CD4-positive, alpha-beta memory T cell (primary cell): ENCODE results near the gene AKR1A1. TPM values are rescaled to one million over a fixed set of nuclear protein-coding genes. Genes with fewer than 3 reads are reported as not detected.

Experiments used
- CTCF ChIA-PET: fragments of 350-600 bp; sonication (Branson Sonifier 250); formaldehyde crosslinking; loops from one replicate; lab custom pipeline; 2021; ENCODE audit warnings: inconsistent platforms; ENCODE audit not compliant: partially characterized antibody; lab: Charles Lee
- POLR2A ChIA-PET: fragments of 350-600 bp; sonication (Branson Sonifier 250); formaldehyde crosslinking; loops from one replicate; lab custom pipeline; 2021; ENCODE audit not compliant: partially characterized antibody; lab: Charles Lee
- DNase-seq, 5 donors: peaks; one replicate each; pipeline versions ENCODE4 v3.0.0 to v3.0.0-alpha.2; 2020 to 2022; ENCODE audit warnings: mixed read lengths in 1 of 5
- H3K27ac ChIP-seq: one replicate; pipeline ENCODE4 v1.7.0; 2013; ENCODE audit warnings: low read depth, low read length
- H3K27me3 ChIP-seq: 2 replicates; pipeline ENCODE4 v1.7.0; 2013; ENCODE audit warnings: mild to moderate bottlenecking, low read length, moderate library complexity; ENCODE audit not compliant: insufficient read depth
- H3K36me3 ChIP-seq: 2 replicates; pipeline ENCODE4 v1.7.0; 2013; ENCODE audit warnings: mild to moderate bottlenecking, low read length, moderate library complexity; ENCODE audit not compliant: insufficient read depth
- H3K4me1 ChIP-seq: 2 replicates; pipeline ENCODE4 v1.7.0; 2013; ENCODE audit warnings: mild to moderate bottlenecking, low read length, moderate library complexity; ENCODE audit not compliant: insufficient read depth
- H3K4me3 ChIP-seq, 2 donors: one replicate each; pipeline ENCODE4 v1.7.0; 2013; ENCODE audit warnings: low read length in 2 of 2, mild to moderate bottlenecking in 1 of 2
- H3K9me3 ChIP-seq, 2 donors: one replicate each; pipeline ENCODE4 v1.7.0; 2013; ENCODE audit warnings: low read length in 2 of 2, control low read depth in 1 of 2; ENCODE audit not compliant: control insufficient read depth in 1 of 2
- H3K27ac Mint-ChIP-seq, 7 donors: one replicate each; pipeline ENCODE4 v1.8.0; 2020 to 2021; ENCODE audit warnings: mixed read lengths in 7 of 7, mild to moderate bottlenecking in 6 of 7, inconsistent platforms in 3 of 7, moderate library complexity in 3 of 7
- H3K27me3 Mint-ChIP-seq, 2 donors: one replicate each; pipeline ENCODE4 v1.8.0; 2020 to 2021; ENCODE audit warnings: mixed read lengths in 2 of 2
- H3K36me3 Mint-ChIP-seq, 2 donors: one replicate each; pipeline ENCODE4 v1.8.0; 2020 to 2021; ENCODE audit warnings: mixed read lengths in 2 of 2, inconsistent platforms in 1 of 2, mild to moderate bottlenecking in 1 of 2
- H3K4me1 Mint-ChIP-seq, 4 donors: one replicate each; pipeline ENCODE4 v1.8.0; 2020 to 2021; ENCODE audit warnings: mixed read lengths in 4 of 4, mild to moderate bottlenecking in 1 of 4
- H3K4me3 Mint-ChIP-seq, 8 donors: one replicate each; pipeline ENCODE4 v1.8.0; 2020 to 2021; ENCODE audit warnings: mixed read lengths in 8 of 8, mild to moderate bottlenecking in 7 of 8, moderate library complexity in 6 of 8, inconsistent platforms in 3 of 8
- H3K9me3 Mint-ChIP-seq, 8 donors: one replicate each; pipeline ENCODE4 v1.8.0; 2020 to 2021; ENCODE audit warnings: mixed read lengths in 8 of 8, mild to moderate bottlenecking in 5 of 8, inconsistent platforms in 3 of 8, moderate library complexity in 1 of 8
- intact Hi-C: fragments of 100-400 bp; cut with micrococcal nuclease; formaldehyde crosslinking; loops from one replicate; pipeline ENCODE4 v1.15.1; 2023
- polyA plus RNA-seq, 2 donors: library from polyadenylated mRNA; unstranded; fragments of 300-500 nt; fragmentation: Illumina TruSeq; gene quantifications; one replicate each; pipeline ENCODE4 v1.2.3, GENCODE V29; 2021
- total RNA-seq, 2 experiments: library from RNA; stranded (reverse); gene quantifications; one replicate each; pipeline ENCODE4 v1.2.3, GENCODE V29; 2021

Gene AKR1A1
- total and polyA plus RNA-seq, 4 experiments from 2014 or later: 84.3 to 124 (median 92.2) TPM

- CTCF ChIA-PET: interaction anchor here (0.7 to 8.7 kb wide), 18 partner anchors 8 to 841 kb away, joined by 3 to 184 read pairs (median 5); partner anchors contain the start of genes CCDC163, MMACHC, MUTYH and NASP
These were observed 20.0 kb downstream of the AKR1A1 start for GRCh38 chr1:45570631-45571030.

GRCh38 chr1:45573231-45573804 is 22.7 kb downstream of the AKR1A1 start:
- DNase-seq: no peak
- Histone ChIP-seq H3K4me3 (no peak overlapping the region), H3K4me1 (no peaks in the 10 kb centered on the region), H3K27ac (no peak overlapping the region), H3K27me3 (no peaks in the 10 kb centered on the region), H3K36me3 (peaks cover 16% of the 10 kb centered on the region), H3K9me3 (no peaks in the 10 kb centered on the region)
- Mint-ChIP-seq H3K27me3 (no peaks in the 10 kb centered on the region), H3K9me3 (no peaks in the 10 kb centered on the region), H3K36me3 (peaks cover 0 to 17% of the 10 kb centered on the region in 2 donors), H3K4me1 (peaks cover 0 to 3% (median 0%) of the 10 kb centered on the region in 4 donors), H3K4me3 (no peak overlapping the region), H3K27ac (peak overlapping the region in 1 of 7 donors; percentile 46)
- ChIA-PET POLR2A (no interaction called here), CTCF (interaction anchor here (1.2 to 8.7 kb wide), 4 partner anchors 14 to 214 kb away, joined by 3 to 184 read pairs (median 40); partner anchors contain the start of gene PRDX1)
- intact Hi-C loops: no loop called here

More at GRCh38 chr1:45570631-45571030, 20.0 kb downstream of the AKR1A1 start:
- DNase-seq: no peak
- no peaks in the 10 kb centered on the region for H3K9me3 ChIP-seq
- Mint-ChIP-seq H3K27me3 (no peaks in the 10 kb centered on the region), H3K27ac (no peak overlapping the region), H3K4me3 (no peak overlapping the region), H3K9me3 (no peaks in the 10 kb centered on the region), H3K36me3 (peaks cover 11 to 36% of the 10 kb centered on the region in 2 donors), H3K4me1 (peaks cover 0 to 3% (median 0%) of the 10 kb centered on the region in 4 donors)
- intact Hi-C loops: loop anchor here (1.0 to 2.0 kb wide), 5 partner anchors 20 to 556 kb away; partner anchors contain the start of genes AKR1A1 and PRDX1
- no peak overlapping the region for H3K4me3 ChIP-seq
- H3K36me3 ChIP-seq: peaks cover 22% of the 10 kb centered on the region
- no peaks in the 10 kb centered on the region for H3K27me3 ChIP-seq
- POLR2A ChIA-PET: interaction anchor here (1.0 to 3.3 kb wide), 4 partner anchors 20 to 230 kb away, joined by 3 to 16 read pairs (median 7); partner anchors contain the start of genes AKR1A1, MUTYH, PRDX1 and TOE1
- H3K27ac ChIP-seq: no peak overlapping the region
- no peaks in the 10 kb centered on the region for H3K4me1 ChIP-seq

GRCh38 chr1:45574105-45574626 is 23.5 kb downstream of the AKR1A1 start:
- H3K27ac Mint-ChIP-seq: no peak overlapping the region
- H3K27me3 ChIP-seq: no peaks in the 10 kb centered on the region
- ChIA-PET POLR2A (no interaction called here), CTCF (interaction anchor here (1.2 kb wide), 1 partner anchor 15 kb away, joined by 3 read pairs; no protein-coding TSS in a partner anchor)
- H3K36me3 ChIP-seq: peaks cover 7% of the 10 kb centered on the region
- H3K36me3 Mint-ChIP-seq: peaks cover 0 to 9% of the 10 kb centered on the region in 2 donors
- no peak overlapping the region for H3K27ac ChIP-seq
- intact Hi-C loops: no loop called here
- H3K9me3 ChIP-seq: no peaks in the 10 kb centered on the region
- DNase-seq: no peak
- H3K4me3 Mint-ChIP-seq: no peak overlapping the region
- no peaks in the 10 kb centered on the region for H3K27me3 Mint-ChIP-seq
- no peaks in the 10 kb centered on the region for H3K9me3 Mint-ChIP-seq
- H3K4me3 ChIP-seq: no peak overlapping the region
- H3K4me1 Mint-ChIP-seq: peaks cover 0 to 3% (median 0%) of the 10 kb centered on the region in 4 donors
- H3K4me1 ChIP-seq: no peaks in the 10 kb centered on the region

- no peaks in the 10 kb centered on the region for H3K27me3 Mint-ChIP-seq
- ChIA-PET POLR2A (interaction anchor here (0.6 to 4.6 kb wide), 18 partner anchors 9 to 861 kb away, joined by 3 to 72 read pairs (median 5); partner anchors contain the start of genes AKR1A1, CCDC163, EIF2B3 and GPBP1L1), CTCF (interaction anchor here (0.6 to 2.0 kb wide), 11 partner anchors 13 to 792 kb away, joined by 3 to 9 read pairs (median 4); partner anchors contain the start of genes GPBP1L1, MUTYH and TOE1)
- Histone ChIP-seq H3K4me1 (peaks cover 26% of the 10 kb centered on the region), H3K4me3 (peak overlapping the region; percentile 99), H3K27me3 (no peaks in the 10 kb centered on the region), H3K36me3 (no peaks in the 10 kb centered on the region), H3K27ac (peak overlapping the region; percentile 88), H3K9me3 (no peaks in the 10 kb centered on the region)
- peak; percentile 95 to 97 (median 96) for DNase-seq
- peaks cover 0 to 22% of the 10 kb centered on the region in 2 donors for H3K36me3 Mint-ChIP-seq
- peaks cover 0 to 8% (median 0%) of the 10 kb centered on the region in 8 donors for H3K9me3 Mint-ChIP-seq
- H3K4me1 Mint-ChIP-seq: peaks cover 20 to 42% (median 28%) of the 10 kb centered on the region in 4 donors
- intact Hi-C loops: loop anchor here (1.0 to 10.0 kb wide), 8 partner anchors 33 to 846 kb away; partner anchors contain the start of genes AKR1A1, BTBD19, DYNLT4 and IPP
- peak overlapping the region; percentile 93 to 100 (median 100) for H3K4me3 Mint-ChIP-seq
- H3K27ac Mint-ChIP-seq: peak overlapping the region; percentile 94 to 100 (median 99)
These were observed 32.6 kb downstream of the AKR1A1 start for GRCh38 chr1:45583264-45583665.

GRCh38 chr1:45583666-45584350 is 33.2 kb downstream of the AKR1A1 start, which contains the start of gene NASP:
Gene NASP, plus strand, starts transcription at chr1:45584041. Its CDS starts 106 bp downstream, at chr1:45584147.
- Mint-ChIP-seq H3K4me1 (peaks cover 20 to 42% (median 31%) of the 10 kb centered on the region in 4 donors), H3K9me3 (peaks cover 0 to 10% (median 0%) of the 10 kb centered on the region in 8 donors)
- peaks cover 26% of the 10 kb centered on the region for H3K4me1 ChIP-seq

GRCh38 chr1:45584351-45585109 is 33.9 kb downstream of the AKR1A1 start:
- Mint-ChIP-seq H3K27ac (peak overlapping the region; percentile 94 to 100 (median 99)), H3K4me3 (peak overlapping the region; percentile 93 to 100 (median 100)), H3K9me3 (peaks cover 0 to 10% (median 0%) of the 10 kb centered on the region in 8 donors), H3K36me3 (peaks cover 0 to 24% of the 10 kb centered on the region in 2 donors), H3K27me3 (no peaks in the 10 kb centered on the region), H3K4me1 (peaks cover 25 to 44% (median 35%) of the 10 kb centered on the region in 4 donors)
- CTCF ChIA-PET: interaction anchor here (1.1 to 1.2 kb wide), 2 partner anchors 40 to 101 kb away, joined by 3 to 4 read pairs; partner anchors contain the start of gene GPBP1L1
- Histone ChIP-seq H3K4me1 (peaks cover 26% of the 10 kb centered on the region), H3K27me3 (no peaks in the 10 kb centered on the region), H3K36me3 (no peaks in the 10 kb centered on the region), H3K27ac (peak overlapping the region; percentile 88), H3K4me3 (peak overlapping the region; percentile 99), H3K9me3 (no peaks in the 10 kb centered on the region)
- DNase-seq: peak; percentile 87 to 94 (median 89)
- intact Hi-C loops: loop anchor here (1.0 to 10.0 kb wide), 6 partner anchors 84 to 847 kb away; partner anchors contain the start of genes BTBD19, CCDC163, DYNLT4 and KIF2C
- POLR2A ChIA-PET: interaction anchor here (0.8 to 4.6 kb wide), 22 partner anchors 8 to 854 kb away, joined by 3 to 72 read pairs (median 4); partner anchors contain the start of genes AKR1A1, CCDC163, DYNLT4 and GPBP1L1

More at GRCh38 chr1:45583666-45584350, 33.2 kb downstream of the AKR1A1 start, which contains the start of gene NASP:
- H3K9me3 ChIP-seq: no peaks in the 10 kb centered on the region
- CTCF ChIA-PET: interaction anchor here (0.7 to 2.0 kb wide), 9 partner anchors 13 to 570 kb away, joined by 3 to 9 read pairs (median 4); partner anchors contain the start of genes GPBP1L1, MUTYH and TOE1
- peak within 1 kb of the TSS; percentile 88 for H3K27ac ChIP-seq
- Mint-ChIP-seq H3K27ac (peak within 1 kb of the TSS; percentile 94 to 100 (median 99)), H3K27me3 (no peaks in the 10 kb centered on the region), H3K36me3 (peaks cover 0 to 23% of the 10 kb centered on the region in 2 donors), H3K4me3 (peak within 1 kb of the TSS; percentile 93 to 100 (median 100))
- intact Hi-C loops: loop anchor here (1.0 to 10.0 kb wide), 10 partner anchors 34 to 847 kb away; partner anchors contain the start of genes AKR1A1, BTBD19, CCDC163 and DYNLT4
- H3K27me3 ChIP-seq: no peaks in the 10 kb centered on the region
- H3K4me3 ChIP-seq: peak within 1 kb of the TSS; percentile 99
- POLR2A ChIA-PET: interaction anchor here (0.7 to 4.6 kb wide), 25 partner anchors 9 to 862 kb away, joined by 3 to 72 read pairs (median 4); partner anchors contain the start of genes AKR1A1, CCDC163, DYNLT4 and EIF2B3
- no peaks in the 10 kb centered on the region for H3K36me3 ChIP-seq
- peak; percentile 91 to 96 (median 92) for DNase-seq
